ENCODE data around the gene STRIP2. TPM values are rescaled to one million over a fixed set of nuclear protein-coding genes. Genes with fewer than 3 reads are reported as not detected.
"Not testable (repeated sequence)": the region's sequence is repeated elsewhere in the genome, so short reads cannot be mapped to it uniquely, and the experiment has no call there.

The STRIP2 gene
- total RNA-seq, 1 experiment from 2014 or later = 5.1 TPM

DNA sequence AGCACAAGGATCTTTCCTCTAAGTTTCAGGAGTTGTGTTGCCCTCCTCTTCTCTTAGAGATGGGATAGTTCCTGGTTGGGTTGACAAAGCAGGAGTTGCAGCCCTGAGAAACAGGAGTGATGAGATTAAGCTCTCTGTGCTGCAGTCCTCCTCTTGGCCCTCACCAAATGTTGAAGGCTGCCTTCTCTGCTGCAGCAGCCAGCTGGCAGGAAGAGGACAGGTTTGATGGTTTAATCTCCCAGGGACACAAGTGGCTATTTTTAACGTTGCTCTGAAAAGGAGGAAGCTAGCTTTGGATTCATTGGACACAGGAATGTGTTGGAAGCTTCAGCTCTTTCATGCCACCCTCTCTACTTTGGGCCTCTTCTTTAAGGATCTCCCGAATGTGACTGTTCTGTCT, 9.4 kb downstream of the STRIP2 start:
- TF ChIP-seq SIN3A (IDR thresholded peaks at IDR 0.05; ENCODE audit: borderline replicate concordance, insufficient read depth, low read depth, low read length) (no peak), POLR2AphosphoS5 (IDR thresholded peaks at IDR 0.05; ENCODE audit: low read depth, low read length) (no peak), TCF7L2 (IDR thresholded peaks at IDR 0.05; ENCODE audit: low read depth, low read length) (no peak)
- TF ChIP-seq, protein P1, sequence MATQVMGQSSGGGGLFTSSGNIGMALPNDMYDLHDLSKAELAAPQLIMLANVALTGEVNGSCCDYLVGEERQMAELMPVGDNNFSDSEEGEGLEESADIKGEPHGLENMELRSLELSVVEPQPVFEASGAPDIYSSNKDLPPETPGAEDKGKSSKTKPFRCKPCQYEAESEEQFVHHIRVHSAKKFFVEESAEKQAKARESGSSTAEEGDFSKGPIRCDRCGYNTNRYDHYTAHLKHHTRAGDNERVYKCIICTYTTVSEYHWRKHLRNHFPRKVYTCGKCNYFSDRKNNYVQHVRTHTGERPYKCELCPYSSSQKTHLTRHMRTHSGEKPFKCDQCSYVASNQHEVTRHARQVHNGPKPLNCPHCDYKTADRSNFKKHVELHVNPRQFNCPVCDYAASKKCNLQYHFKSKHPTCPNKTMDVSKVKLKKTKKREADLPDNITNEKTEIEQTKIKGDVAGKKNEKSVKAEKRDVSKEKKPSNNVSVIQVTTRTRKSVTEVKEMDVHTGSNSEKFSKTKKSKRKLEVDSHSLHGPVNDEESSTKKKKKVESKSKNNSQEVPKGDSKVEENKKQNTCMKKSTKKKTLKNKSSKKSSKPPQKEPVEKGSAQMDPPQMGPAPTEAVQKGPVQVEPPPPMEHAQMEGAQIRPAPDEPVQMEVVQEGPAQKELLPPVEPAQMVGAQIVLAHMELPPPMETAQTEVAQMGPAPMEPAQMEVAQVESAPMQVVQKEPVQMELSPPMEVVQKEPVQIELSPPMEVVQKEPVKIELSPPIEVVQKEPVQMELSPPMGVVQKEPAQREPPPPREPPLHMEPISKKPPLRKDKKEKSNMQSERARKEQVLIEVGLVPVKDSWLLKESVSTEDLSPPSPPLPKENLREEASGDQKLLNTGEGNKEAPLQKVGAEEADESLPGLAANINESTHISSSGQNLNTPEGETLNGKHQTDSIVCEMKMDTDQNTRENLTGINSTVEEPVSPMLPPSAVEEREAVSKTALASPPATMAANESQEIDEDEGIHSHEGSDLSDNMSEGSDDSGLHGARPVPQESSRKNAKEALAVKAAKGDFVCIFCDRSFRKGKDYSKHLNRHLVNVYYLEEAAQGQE (IDR thresholded peaks at IDR 0.05; ENCODE audit: insufficient read depth in 1 of 2, low read depth in 2 of 2, low read length in 1 of 2) = no peak
- TF ChIP-seq, protein P2, sequence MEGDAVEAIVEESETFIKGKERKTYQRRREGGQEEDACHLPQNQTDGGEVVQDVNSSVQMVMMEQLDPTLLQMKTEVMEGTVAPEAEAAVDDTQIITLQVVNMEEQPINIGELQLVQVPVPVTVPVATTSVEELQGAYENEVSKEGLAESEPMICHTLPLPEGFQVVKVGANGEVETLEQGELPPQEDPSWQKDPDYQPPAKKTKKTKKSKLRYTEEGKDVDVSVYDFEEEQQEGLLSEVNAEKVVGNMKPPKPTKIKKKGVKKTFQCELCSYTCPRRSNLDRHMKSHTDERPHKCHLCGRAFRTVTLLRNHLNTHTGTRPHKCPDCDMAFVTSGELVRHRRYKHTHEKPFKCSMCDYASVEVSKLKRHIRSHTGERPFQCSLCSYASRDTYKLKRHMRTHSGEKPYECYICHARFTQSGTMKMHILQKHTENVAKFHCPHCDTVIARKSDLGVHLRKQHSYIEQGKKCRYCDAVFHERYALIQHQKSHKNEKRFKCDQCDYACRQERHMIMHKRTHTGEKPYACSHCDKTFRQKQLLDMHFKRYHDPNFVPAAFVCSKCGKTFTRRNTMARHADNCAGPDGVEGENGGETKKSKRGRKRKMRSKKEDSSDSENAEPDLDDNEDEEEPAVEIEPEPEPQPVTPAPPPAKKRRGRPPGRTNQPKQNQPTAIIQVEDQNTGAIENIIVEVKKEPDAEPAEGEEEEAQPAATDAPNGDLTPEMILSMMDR (IDR thresholded peaks at IDR 0.05) = no peak
- H3K27ac ChIP-seq (ENCODE audit: low read length) = no peak overlapping the region
- POLR2A ChIA-PET = interaction anchor here (0.6 kb wide), 1 partner anchor 48 kb away, joined by 4 read pairs; no protein-coding TSS in a partner anchor
- in situ Hi-C loops (cut with HindIII; ENCODE audit: low pct_unique_long_range_greater_than_20kb, low sequenced_read_pairs) = no loop called here
- no peaks in the 10 kb centered on the region; the same call in 1 of the 2 replicates for H3K4me1 ChIP-seq (ENCODE audit: control insufficient read depth, insufficient read depth, low read length)
- H3K9me3 ChIP-seq (ENCODE audit: control insufficient read depth, insufficient read depth, low read depth, low read length) = peaks cover 2% of the 10 kb centered on the region; the same call in 1 of the 2 replicates
- DNase-seq (ENCODE audit: low read depth, low spot score) = no peak
- BruUV-seq (replicated peaks) = no TSS peak
- H3K36me3 ChIP-seq (ENCODE audit: control insufficient read depth, insufficient read depth, low read length) = no peaks in the 10 kb centered on the region
- no peak for ATAC-seq
- H3K4me3 ChIP-seq (ENCODE audit: low read depth in 2 of 2, low read length in 2 of 2) = no peak overlapping the region
- CTCF ChIA-PET = no interaction called here
- no peaks in the 10 kb centered on the region for H3K27me3 ChIP-seq (ENCODE audit: control insufficient read depth, insufficient read depth, low read length)
- intact Hi-C loops (cut with micrococcal nuclease; ENCODE audit: unreplicated experiment) = no loop called here

- ATAC-seq; BruUV-seq (replicated peaks); H3K4me3 ChIP-seq (ENCODE audit: low read depth in 2 of 2, low read length in 2 of 2); H3K36me3 ChIP-seq (ENCODE audit: control insufficient read depth, insufficient read depth, low read length); intact Hi-C loops (cut with micrococcal nuclease; ENCODE audit: unreplicated experiment); DNase-seq (ENCODE audit: low read depth, low spot score); CTCF ChIA-PET; H3K9me3 ChIP-seq (ENCODE audit: control insufficient read depth, insufficient read depth, low read depth, low read length); H3K4me1 ChIP-seq (ENCODE audit: control insufficient read depth, insufficient read depth, low read length); in situ Hi-C loops (cut with HindIII; ENCODE audit: low pct_unique_long_range_greater_than_20kb, low sequenced_read_pairs); POLR2A ChIA-PET; H3K27ac ChIP-seq (ENCODE audit: low read length); H3K27me3 ChIP-seq (ENCODE audit: control insufficient read depth, insufficient read depth, low read length): not testable (repeated sequence)
Observed at GRCh38 chr7:129444776-129445175, 10.5 kb downstream of the STRIP2 start.

- H3K4me3 ChIP-seq (ENCODE audit: low read depth in 2 of 2, low read length in 2 of 2); H3K4me1 ChIP-seq (ENCODE audit: control insufficient read depth, insufficient read depth, low read length); intact Hi-C loops (cut with micrococcal nuclease; ENCODE audit: unreplicated experiment); H3K27me3 ChIP-seq (ENCODE audit: control insufficient read depth, insufficient read depth, low read length); CTCF ChIA-PET; H3K9me3 ChIP-seq (ENCODE audit: control insufficient read depth, insufficient read depth, low read depth, low read length); H3K27ac ChIP-seq (ENCODE audit: low read length); in situ Hi-C loops (cut with HindIII; ENCODE audit: low pct_unique_long_range_greater_than_20kb, low sequenced_read_pairs); H3K36me3 ChIP-seq (ENCODE audit: control insufficient read depth, insufficient read depth, low read length); BruUV-seq (replicated peaks); ATAC-seq; POLR2A ChIA-PET; DNase-seq (ENCODE audit: low read depth, low spot score): not testable (repeated sequence)
Observed at GRCh38 chr7:129446925-129447324, 12.7 kb downstream of the STRIP2 start.

DNA sequence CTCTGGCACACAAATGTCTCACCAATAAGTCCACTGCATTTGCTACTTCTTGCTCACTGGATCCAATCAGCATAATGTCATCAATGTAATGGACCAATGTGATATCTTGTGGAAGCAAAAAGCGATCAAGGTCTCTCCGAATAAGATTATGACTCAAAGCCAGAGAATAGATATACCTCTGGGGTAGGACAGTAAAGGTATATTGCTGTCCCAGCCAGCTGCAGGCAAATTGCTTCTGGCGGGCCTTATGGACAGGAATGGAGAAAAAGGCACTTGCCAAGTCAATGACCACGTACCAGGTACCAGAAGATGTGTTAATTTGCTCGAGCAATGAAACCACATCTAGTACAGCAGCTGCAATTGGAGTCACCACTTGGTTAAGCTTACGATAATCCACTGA, 13.2 kb downstream of the STRIP2 start:
- intact Hi-C loops (cut with micrococcal nuclease; ENCODE audit: unreplicated experiment); H3K9me3 ChIP-seq (ENCODE audit: control insufficient read depth, insufficient read depth, low read depth, low read length); POLR2A ChIA-PET; H3K27ac ChIP-seq (ENCODE audit: low read length); H3K4me1 ChIP-seq (ENCODE audit: control insufficient read depth, insufficient read depth, low read length); H3K27me3 ChIP-seq (ENCODE audit: control insufficient read depth, insufficient read depth, low read length); in situ Hi-C loops (cut with HindIII; ENCODE audit: low pct_unique_long_range_greater_than_20kb, low sequenced_read_pairs); H3K36me3 ChIP-seq (ENCODE audit: control insufficient read depth, insufficient read depth, low read length); BruUV-seq (replicated peaks); DNase-seq (ENCODE audit: low read depth, low spot score); ATAC-seq; H3K4me3 ChIP-seq (ENCODE audit: low read depth in 2 of 2, low read length in 2 of 2); CTCF ChIA-PET: not testable (repeated sequence)

DNA sequence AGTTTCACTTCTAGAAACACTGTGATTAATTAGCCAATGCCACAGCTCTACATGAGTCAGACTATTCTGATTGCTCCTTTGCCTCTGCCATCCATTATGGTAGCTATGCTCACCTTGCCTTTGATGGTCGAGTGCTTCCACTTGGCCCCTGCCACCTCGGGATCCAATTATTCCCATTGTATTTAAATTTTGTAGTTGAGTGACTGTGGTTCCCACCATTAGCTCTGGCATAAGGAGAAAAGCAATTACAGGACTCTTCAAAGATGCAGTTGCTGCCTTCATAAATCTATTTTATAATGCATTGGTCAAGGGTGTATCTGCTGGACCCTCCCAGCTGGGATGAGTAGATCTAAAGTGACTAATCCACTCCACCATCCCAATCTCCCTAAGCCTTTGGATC, 14.4 kb downstream of the STRIP2 start:
- BruUV-seq (replicated peaks); DNase-seq (ENCODE audit: low read depth, low spot score); H3K9me3 ChIP-seq (ENCODE audit: control insufficient read depth, insufficient read depth, low read depth, low read length); H3K36me3 ChIP-seq (ENCODE audit: control insufficient read depth, insufficient read depth, low read length); H3K27ac ChIP-seq (ENCODE audit: low read length); H3K4me1 ChIP-seq (ENCODE audit: control insufficient read depth, insufficient read depth, low read length); H3K4me3 ChIP-seq (ENCODE audit: low read depth in 2 of 2, low read length in 2 of 2); CTCF ChIA-PET; ATAC-seq; in situ Hi-C loops (cut with HindIII; ENCODE audit: low pct_unique_long_range_greater_than_20kb, low sequenced_read_pairs); intact Hi-C loops (cut with micrococcal nuclease; ENCODE audit: unreplicated experiment); POLR2A ChIA-PET; H3K27me3 ChIP-seq (ENCODE audit: control insufficient read depth, insufficient read depth, low read length): not testable (repeated sequence)

All from Panc1 (cell line).